Measurements from ENCODE around the gene GNG12. TPM values are rescaled to one million over a fixed set of nuclear protein-coding genes. Genes with fewer than 3 reads are reported as not detected.

Gene GNG12
- total RNA-seq, 1 donor from 2014 or later, result 40.5 TPM

GRCh38 chr1:67785847-67786753 lies 47.2 kb downstream of the GNG12 start:
- Mint-ChIP-seq H3K9me3 (no peaks in the 10 kb centered on the region), H3K27me3 (ENCODE audit: low read depth) (no peaks in the 10 kb centered on the region), H3K4me1 (peaks cover 10% of the 10 kb centered on the region), H3K36me3 (no peaks in the 10 kb centered on the region), H3K4me3 (no peak overlapping the region), H3K27ac (no peak overlapping the region)
- DNase-seq (ENCODE audit: low spot score in 2 of 2, unreplicated experiment in 2 of 2), result no peak
- no peak for TF ChIP-seq CTCF (IDR thresholded peaks at IDR 0.05; ENCODE audit: unreplicated experiment)

- no peak for DNase-seq (ENCODE audit: low spot score in 2 of 2, unreplicated experiment in 2 of 2)
- H3K27ac Mint-ChIP-seq, result no peak overlapping the region
- no peak overlapping the region for H3K4me3 Mint-ChIP-seq
- H3K36me3 Mint-ChIP-seq, result no peaks in the 10 kb centered on the region
- peaks cover 10% of the 10 kb centered on the region for H3K4me1 Mint-ChIP-seq
- H3K9me3 Mint-ChIP-seq, result no peaks in the 10 kb centered on the region
- no peaks in the 10 kb centered on the region for H3K27me3 Mint-ChIP-seq (ENCODE audit: low read depth)
- TF ChIP-seq CTCF (IDR thresholded peaks at IDR 0.05; ENCODE audit: unreplicated experiment), result no peak
Observed at GRCh38 chr1:67784545-67785186, 48.6 kb downstream of the GNG12 start.

- H3K27me3 Mint-ChIP-seq (ENCODE audit: low read depth), result no peaks in the 10 kb centered on the region
- no peaks in the 10 kb centered on the region for H3K4me1 Mint-ChIP-seq
- H3K27ac Mint-ChIP-seq, result no peak overlapping the region
- no peak for TF ChIP-seq CTCF (IDR thresholded peaks at IDR 0.05; ENCODE audit: unreplicated experiment)
- H3K36me3 Mint-ChIP-seq, result peaks cover 9% of the 10 kb centered on the region
- H3K4me3 Mint-ChIP-seq, result no peak overlapping the region
- no peaks in the 10 kb centered on the region for H3K9me3 Mint-ChIP-seq
- DNase-seq (ENCODE audit: low spot score in 2 of 2, unreplicated experiment in 2 of 2), result no peak
Observed at GRCh38 chr1:67780637-67781036, 52.6 kb downstream of the GNG12 start.

- no peak for TF ChIP-seq CTCF (IDR thresholded peaks at IDR 0.05; ENCODE audit: unreplicated experiment)
- no peak overlapping the region for H3K4me3 Mint-ChIP-seq
- no peaks in the 10 kb centered on the region for H3K27me3 Mint-ChIP-seq (ENCODE audit: low read depth)
- no peak overlapping the region for H3K27ac Mint-ChIP-seq
- H3K36me3 Mint-ChIP-seq, result peaks cover 23% of the 10 kb centered on the region
- no peaks in the 10 kb centered on the region for H3K4me1 Mint-ChIP-seq
- DNase-seq (ENCODE audit: low spot score in 2 of 2, unreplicated experiment in 2 of 2), result no peak
- H3K9me3 Mint-ChIP-seq, result no peaks in the 10 kb centered on the region
Observed at GRCh38 chr1:67777440-67777839, 55.8 kb downstream of the GNG12 start.

- peaks cover 23% of the 10 kb centered on the region for H3K36me3 Mint-ChIP-seq
- no peak for DNase-seq (ENCODE audit: low spot score in 2 of 2, unreplicated experiment in 2 of 2)
- no peak overlapping the region for H3K4me3 Mint-ChIP-seq
- no peak for TF ChIP-seq CTCF (IDR thresholded peaks at IDR 0.05; ENCODE audit: unreplicated experiment)
- H3K27me3 Mint-ChIP-seq (ENCODE audit: low read depth), result no peaks in the 10 kb centered on the region
- H3K4me1 Mint-ChIP-seq, result peaks cover 2% of the 10 kb centered on the region
- H3K27ac Mint-ChIP-seq, result no peak overlapping the region
- no peaks in the 10 kb centered on the region for H3K9me3 Mint-ChIP-seq
Observed at GRCh38 chr1:67777016-67777415, 56.3 kb downstream of the GNG12 start.
